ENCODE data around the gene DPRX. TPM values are rescaled to one million over a fixed set of nuclear protein-coding genes. Genes with fewer than 3 reads are reported as not detected.

DPRX gene, protein sequence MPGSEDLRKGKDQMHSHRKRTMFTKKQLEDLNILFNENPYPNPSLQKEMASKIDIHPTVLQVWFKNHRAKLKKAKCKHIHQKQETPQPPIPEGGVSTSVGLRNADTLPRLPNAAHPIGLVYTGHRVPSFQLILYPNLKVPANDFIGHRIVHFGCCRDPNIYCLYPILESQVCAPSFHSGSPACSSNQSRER
- polyA plus RNA-seq = not detected

GRCh38 chr19:53631949-53632407, at the start of gene DPRX:
Gene DPRX, plus strand, starts transcription at chr19:53631999. Its CDS starts 108 bp downstream, at chr19:53632107.
- no peak within 1 kb of the TSS for H3K4me3 Mint-ChIP-seq
- H3K27me3 Mint-ChIP-seq = no peaks in the 10 kb centered on the region
- no peak within 1 kb of the TSS for H3K27ac Mint-ChIP-seq
- H3K36me3 Mint-ChIP-seq = peaks cover 2% of the 10 kb centered on the region
- peaks cover 1 to 18% (median 14%) of the 10 kb centered on the region in 3 donors for H3K9me3 Mint-ChIP-seq
- H3K4me1 Mint-ChIP-seq = no peaks in the 10 kb centered on the region

- no peaks in the 10 kb centered on the region for H3K27me3 Mint-ChIP-seq
- H3K36me3 Mint-ChIP-seq = peaks cover 14% of the 10 kb centered on the region
- H3K4me3 Mint-ChIP-seq = no peak overlapping the region
- H3K4me1 Mint-ChIP-seq = peaks cover 0 to 1% (median 0%) of the 10 kb centered on the region in 3 donors
- peaks cover 1 to 30% (median 18%) of the 10 kb centered on the region in 3 donors for H3K9me3 Mint-ChIP-seq
- H3K27ac Mint-ChIP-seq = no peak overlapping the region
Measured at GRCh38 chr19:53583181-53583580, 48.6 kb upstream of the DPRX start.

DNA sequence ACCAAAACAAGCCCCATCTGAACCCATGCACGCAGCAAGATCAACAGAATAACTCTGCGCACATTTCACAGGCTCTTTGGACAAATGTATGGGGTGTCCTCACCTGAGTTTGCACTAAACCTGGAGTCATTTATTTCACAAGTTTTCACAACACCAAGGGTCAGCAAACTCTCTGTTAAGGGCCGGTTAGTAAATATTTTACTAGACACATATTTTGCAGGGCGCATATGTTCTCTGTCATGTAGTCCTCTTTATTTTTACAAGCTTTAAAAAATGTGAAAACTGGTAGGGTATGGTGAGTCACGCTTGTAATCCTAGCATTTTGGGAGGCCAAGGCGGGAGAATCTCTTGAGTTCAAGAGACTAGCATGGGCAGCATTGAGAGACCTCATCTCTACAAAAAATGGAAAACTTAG, 45.5 kb upstream of the DPRX start:
- Mint-ChIP-seq H3K36me3 (no peaks in the 10 kb centered on the region), H3K4me3 (no peak overlapping the region), H3K27ac (peak overlapping the region in 1 of 3 donors; percentile 61), H3K4me1 (peaks cover 0 to 1% (median 0%) of the 10 kb centered on the region in 3 donors), H3K27me3 (no peaks in the 10 kb centered on the region), H3K9me3 (peaks cover 4 to 22% (median 13%) of the 10 kb centered on the region in 3 donors)

- no peaks in the 10 kb centered on the region for H3K27me3 Mint-ChIP-seq
- peaks cover 2 to 10% (median 4%) of the 10 kb centered on the region in 3 donors for H3K9me3 Mint-ChIP-seq
- no peak overlapping the region for H3K27ac Mint-ChIP-seq
- no peaks in the 10 kb centered on the region for H3K4me1 Mint-ChIP-seq
- H3K36me3 Mint-ChIP-seq = peaks cover 6% of the 10 kb centered on the region
- H3K4me3 Mint-ChIP-seq = no peak overlapping the region
Measured at GRCh38 chr19:53594811-53595509, 36.8 kb upstream of the DPRX start.

GRCh38 chr19:53595510-53595867, 36.3 kb upstream of the DPRX start:
- no peaks in the 10 kb centered on the region for H3K4me1 Mint-ChIP-seq
- no peaks in the 10 kb centered on the region for H3K27me3 Mint-ChIP-seq
- no peak overlapping the region for H3K27ac Mint-ChIP-seq

GRCh38 chr19:53596056-53596455, 35.7 kb upstream of the DPRX start:
- Mint-ChIP-seq H3K27ac (no peak overlapping the region), H3K4me3 (no peak overlapping the region), H3K27me3 (no peaks in the 10 kb centered on the region), H3K4me1 (no peaks in the 10 kb centered on the region), H3K9me3 (peaks cover 2 to 10% (median 4%) of the 10 kb centered on the region in 3 donors), H3K36me3 (peaks cover 6% of the 10 kb centered on the region)

More at GRCh38 chr19:53595510-53595867, 36.3 kb upstream of the DPRX start:
- Mint-ChIP-seq H3K9me3 (peaks cover 2 to 10% (median 4%) of the 10 kb centered on the region in 3 donors), H3K4me3 (no peak overlapping the region), H3K36me3 (peaks cover 6% of the 10 kb centered on the region)

DNA sequence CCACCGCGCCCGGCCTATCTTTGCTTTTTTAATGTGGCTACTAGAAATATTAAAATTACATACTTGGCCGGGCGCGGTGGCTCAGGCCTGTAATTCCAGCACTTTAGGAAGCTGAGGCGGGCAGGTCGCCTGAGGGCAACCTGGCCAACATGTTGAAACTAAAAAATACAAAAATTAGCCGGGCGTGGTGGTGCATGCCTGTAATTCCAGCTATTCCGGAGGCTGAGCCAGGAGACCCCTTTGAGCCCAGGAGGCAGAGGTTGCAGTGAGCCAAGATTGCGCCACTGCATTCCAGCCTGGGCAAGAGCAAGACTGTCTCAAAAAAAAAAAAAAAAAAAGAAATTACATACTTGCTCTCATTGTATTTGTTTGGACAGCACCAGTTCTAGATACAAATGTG, 34.8 kb upstream of the DPRX start:
- Mint-ChIP-seq H3K36me3 (peaks cover 3% of the 10 kb centered on the region), H3K9me3 (peaks cover 0 to 7% (median 0%) of the 10 kb centered on the region in 3 donors), H3K27me3 (no peaks in the 10 kb centered on the region), H3K4me3 (no peak overlapping the region), H3K27ac (no peak overlapping the region), H3K4me1 (no peaks in the 10 kb centered on the region)

DNA sequence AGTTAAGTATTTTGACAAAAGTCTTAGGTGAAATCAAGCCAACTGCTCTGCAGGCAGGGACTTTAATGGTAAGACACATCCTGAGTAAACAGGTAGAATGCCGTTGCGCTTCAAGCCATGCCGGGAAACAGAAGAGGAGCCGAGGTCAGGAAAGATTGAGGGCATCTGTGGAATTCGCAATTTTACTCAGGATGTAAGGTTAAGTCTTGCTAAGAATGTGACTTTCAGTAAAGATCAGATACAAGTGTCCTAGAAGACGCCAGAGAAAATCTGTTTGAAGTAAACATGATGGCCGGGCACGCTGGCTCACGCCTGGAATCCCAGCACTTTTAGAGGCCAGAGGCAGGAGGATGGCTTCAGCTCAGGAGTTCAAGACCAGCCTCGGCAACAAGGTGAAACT, 33.4 kb upstream of the DPRX start:
- Mint-ChIP-seq H3K27ac (peak overlapping the region in 1 of 3 donors; percentile 47), H3K27me3 (no peaks in the 10 kb centered on the region), H3K9me3 (peaks cover 0 to 9% (median 0%) of the 10 kb centered on the region in 3 donors), H3K36me3 (peaks cover 3% of the 10 kb centered on the region), H3K4me1 (no peaks in the 10 kb centered on the region), H3K4me3 (no peak overlapping the region)

GRCh38 chr19:53600217-53600616, 31.6 kb upstream of the DPRX start:
- H3K9me3 Mint-ChIP-seq = peaks cover 0 to 9% (median 1%) of the 10 kb centered on the region in 3 donors
- H3K4me3 Mint-ChIP-seq = no peak overlapping the region
- peaks cover 3% of the 10 kb centered on the region for H3K36me3 Mint-ChIP-seq
- H3K4me1 Mint-ChIP-seq = no peaks in the 10 kb centered on the region
- H3K27me3 Mint-ChIP-seq = no peaks in the 10 kb centered on the region
- no peak overlapping the region for H3K27ac Mint-ChIP-seq

DNA sequence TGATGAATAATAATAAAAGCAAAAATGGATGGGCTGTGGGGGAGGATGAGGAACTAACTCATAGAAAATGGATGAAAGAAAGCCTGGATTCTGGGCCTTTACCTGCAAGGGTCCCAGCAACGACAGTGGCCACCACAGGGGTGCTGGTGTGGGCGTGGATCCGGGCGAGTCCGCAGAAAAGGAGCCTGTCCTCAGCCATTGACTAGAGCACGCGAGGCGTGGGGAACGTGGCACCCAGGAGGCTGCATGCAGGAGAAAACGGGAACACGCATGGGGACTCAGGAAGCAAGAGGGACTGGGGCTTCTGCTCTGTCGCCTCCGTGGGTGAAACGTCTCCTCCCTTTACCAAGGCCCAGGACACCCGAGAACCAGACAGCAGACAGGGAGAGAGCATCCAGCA, 25.8 kb upstream of the DPRX start:
- H3K27me3 Mint-ChIP-seq = no peaks in the 10 kb centered on the region
- H3K4me3 Mint-ChIP-seq = no peak overlapping the region
- peaks cover 1 to 15% (median 2%) of the 10 kb centered on the region in 3 donors for H3K9me3 Mint-ChIP-seq
- H3K4me1 Mint-ChIP-seq = no peaks in the 10 kb centered on the region
- H3K27ac Mint-ChIP-seq = no peak overlapping the region
- H3K36me3 Mint-ChIP-seq = no peaks in the 10 kb centered on the region

GRCh38 chr19:53608381-53608780, 23.4 kb upstream of the DPRX start:
- Mint-ChIP-seq H3K27me3 (no peaks in the 10 kb centered on the region), H3K36me3 (no peaks in the 10 kb centered on the region), H3K4me3 (no peak overlapping the region), H3K27ac (peak overlapping the region in 1 of 3 donors; percentile 47), H3K9me3 (peaks cover 1 to 10% (median 8%) of the 10 kb centered on the region in 3 donors), H3K4me1 (no peaks in the 10 kb centered on the region)

DNA sequence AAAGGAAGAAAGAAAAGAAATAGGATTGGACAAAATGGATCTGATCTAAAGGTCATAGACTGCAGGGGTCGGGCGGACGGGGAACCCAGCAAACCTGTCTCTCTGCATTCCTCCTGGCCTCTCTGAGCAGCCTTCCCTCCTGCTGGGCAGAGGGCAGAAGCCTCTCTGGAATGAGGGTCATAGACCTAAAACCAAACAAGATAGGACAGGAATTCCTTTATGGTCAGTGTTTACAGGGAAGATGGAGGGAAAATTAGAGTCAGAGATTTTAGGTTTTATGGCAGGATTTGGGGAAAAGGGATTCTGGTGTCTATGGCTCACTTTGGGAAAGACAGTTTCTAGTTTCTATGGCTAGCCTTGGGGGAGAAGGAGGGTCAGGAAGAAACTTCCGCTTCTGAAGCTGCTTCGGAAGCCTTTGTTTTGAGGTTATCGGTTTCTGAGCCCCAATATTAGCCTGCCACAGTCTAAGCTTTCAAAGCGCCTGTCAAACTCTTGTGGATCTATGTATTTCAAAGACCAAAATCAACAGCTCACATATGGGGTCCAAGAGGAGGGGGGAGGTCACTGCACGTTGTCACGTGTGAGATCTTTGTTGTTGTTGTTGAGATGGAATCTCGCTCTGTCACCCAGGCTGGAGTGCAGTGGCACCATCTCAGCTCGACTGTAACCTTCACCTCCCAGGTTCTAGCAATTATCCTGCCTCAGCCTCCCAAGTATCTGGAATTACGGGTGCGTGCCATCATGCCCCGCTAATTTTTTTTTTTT, 18.9 kb upstream of the DPRX start:
- Mint-ChIP-seq H3K27me3 (no peaks in the 10 kb centered on the region), H3K4me3 (no peak overlapping the region), H3K36me3 (no peaks in the 10 kb centered on the region), H3K4me1 (no peaks in the 10 kb centered on the region), H3K27ac (no peak overlapping the region), H3K9me3 (peaks cover 0 to 12% (median 8%) of the 10 kb centered on the region in 3 donors)

- no peak overlapping the region for H3K4me3 Mint-ChIP-seq
Measured at GRCh38 chr19:53621885-53622740, 9.7 kb upstream of the DPRX start.

DNA sequence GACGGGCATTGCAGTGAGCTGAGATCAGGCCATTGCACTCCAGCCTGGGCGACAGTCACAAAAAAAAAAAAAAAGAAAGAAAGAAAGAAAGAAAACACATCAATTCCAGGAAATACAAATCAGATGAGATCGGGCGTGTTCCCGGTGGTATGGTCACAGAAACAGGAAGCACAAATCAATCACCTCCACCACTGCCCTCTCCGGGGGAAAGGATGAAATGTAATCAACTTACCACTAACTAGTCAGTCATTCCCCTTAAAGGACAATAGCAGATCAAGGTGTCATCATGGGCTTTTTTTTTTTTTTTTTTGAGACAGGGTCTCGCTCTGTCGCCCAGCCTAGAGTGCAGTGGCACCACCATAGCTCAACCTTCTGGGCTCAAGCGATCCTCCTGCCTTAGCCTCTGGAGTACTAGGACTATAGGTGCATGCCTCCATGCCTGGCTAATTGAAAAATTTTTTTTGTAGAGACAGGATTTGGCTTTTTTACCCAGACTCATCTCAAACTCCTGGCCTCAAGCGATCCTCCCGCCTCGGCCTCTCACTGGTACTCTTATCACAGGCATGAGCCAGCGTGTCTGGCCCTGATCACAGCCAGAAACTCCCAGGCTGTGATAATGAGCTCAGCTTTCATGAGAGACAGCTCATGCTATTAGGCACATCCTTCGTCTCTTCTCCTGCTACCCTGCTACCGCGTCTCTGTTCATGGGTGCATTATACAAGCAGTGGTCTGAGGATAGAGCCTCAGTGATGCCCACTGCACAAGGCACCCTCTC, 6.8 kb upstream of the DPRX start:
- no peak overlapping the region for H3K27ac Mint-ChIP-seq
- no peaks in the 10 kb centered on the region for H3K36me3 Mint-ChIP-seq
- peaks cover 0 to 4% (median 2%) of the 10 kb centered on the region in 3 donors for H3K9me3 Mint-ChIP-seq
- no peak overlapping the region for H3K4me3 Mint-ChIP-seq
- peaks cover 0 to 3% (median 0%) of the 10 kb centered on the region in 3 donors for H3K4me1 Mint-ChIP-seq
- H3K27me3 Mint-ChIP-seq = no peaks in the 10 kb centered on the region

More at GRCh38 chr19:53621885-53622740, 9.7 kb upstream of the DPRX start:
- H3K4me1 Mint-ChIP-seq = peaks cover 0 to 3% (median 0%) of the 10 kb centered on the region in 3 donors
- H3K9me3 Mint-ChIP-seq = peaks cover 0 to 4% (median 2%) of the 10 kb centered on the region in 3 donors
- no peaks in the 10 kb centered on the region for H3K36me3 Mint-ChIP-seq
- H3K27me3 Mint-ChIP-seq = no peaks in the 10 kb centered on the region
- H3K27ac Mint-ChIP-seq = no peak overlapping the region
